ENCODE data around the gene CAMK2G. TPM values are rescaled to one million over a fixed set of nuclear protein-coding genes. Genes with fewer than 3 reads are reported as not detected.
"Not testable (repeated sequence)": the region's sequence is repeated elsewhere in the genome, so short reads cannot be mapped to it uniquely, and the experiment has no call there.

The CAMK2G gene
- total RNA-seq, 1 donor from 2014 or later, result 20.8 TPM

GRCh38 chr10:73890261-73890660 lies 15.9 kb upstream of the CAMK2G start:
- no peaks in the 10 kb centered on the region for H3K9me3 Mint-ChIP-seq (ENCODE audit: low read depth)
- TF ChIP-seq CTCF (IDR thresholded peaks at IDR 0.05; ENCODE audit: unreplicated experiment), result no peak
- DNase-seq (ENCODE audit: low spot score, unreplicated experiment), result no peak
- peaks cover 22% of the 10 kb centered on the region for H3K27me3 Mint-ChIP-seq
- no peaks in the 10 kb centered on the region for H3K36me3 Mint-ChIP-seq (ENCODE audit: insufficient read depth)
- peaks cover 17% of the 10 kb centered on the region for H3K4me1 Mint-ChIP-seq (ENCODE audit: low read depth)
- no peak overlapping the region for H3K27ac Mint-ChIP-seq
- H3K4me3 Mint-ChIP-seq (ENCODE audit: low read depth), result no peak overlapping the region

- H3K9me3 Mint-ChIP-seq (ENCODE audit: low read depth); DNase-seq (ENCODE audit: low spot score, unreplicated experiment); H3K27ac Mint-ChIP-seq; H3K4me3 Mint-ChIP-seq (ENCODE audit: low read depth); H3K36me3 Mint-ChIP-seq (ENCODE audit: insufficient read depth): not testable (repeated sequence)
- H3K27me3 Mint-ChIP-seq, result peaks cover 22% of the 10 kb centered on the region
- peaks cover 17% of the 10 kb centered on the region for H3K4me1 Mint-ChIP-seq (ENCODE audit: low read depth)
Measured at GRCh38 chr10:73889416-73889815, 15.1 kb upstream of the CAMK2G start.

- Mint-ChIP-seq H3K27me3 (peaks cover 22% of the 10 kb centered on the region), H3K27ac (no peak overlapping the region), H3K4me3 (ENCODE audit: low read depth) (no peak overlapping the region), H3K4me1 (ENCODE audit: low read depth) (peaks cover 17% of the 10 kb centered on the region), H3K9me3 (ENCODE audit: low read depth) (no peaks in the 10 kb centered on the region), H3K36me3 (ENCODE audit: insufficient read depth) (no peaks in the 10 kb centered on the region)
- TF ChIP-seq CTCF (IDR thresholded peaks at IDR 0.05; ENCODE audit: unreplicated experiment), result no peak
- no peak for DNase-seq (ENCODE audit: low spot score, unreplicated experiment)
Measured at GRCh38 chr10:73889014-73889413, 14.7 kb upstream of the CAMK2G start.

- Mint-ChIP-seq H3K27ac (no peak overlapping the region), H3K36me3 (ENCODE audit: insufficient read depth) (no peaks in the 10 kb centered on the region), H3K4me1 (ENCODE audit: low read depth) (peaks cover 17% of the 10 kb centered on the region), H3K9me3 (ENCODE audit: low read depth) (no peaks in the 10 kb centered on the region), H3K27me3 (peaks cover 18% of the 10 kb centered on the region), H3K4me3 (ENCODE audit: low read depth) (no peak overlapping the region)
- no peak for DNase-seq (ENCODE audit: low spot score, unreplicated experiment)
- TF ChIP-seq CTCF (IDR thresholded peaks at IDR 0.05; ENCODE audit: unreplicated experiment), result no peak
Measured at GRCh38 chr10:73888514-73888913, 14.2 kb upstream of the CAMK2G start.

GRCh38 chr10:73887294-73888039 lies 13.1 kb upstream of the CAMK2G start:
- TF ChIP-seq CTCF (IDR thresholded peaks at IDR 0.05; ENCODE audit: unreplicated experiment), result no peak
- DNase-seq (ENCODE audit: low spot score, unreplicated experiment), result no peak
- H3K9me3 Mint-ChIP-seq (ENCODE audit: low read depth), result no peaks in the 10 kb centered on the region
- peaks cover 17% of the 10 kb centered on the region for H3K4me1 Mint-ChIP-seq (ENCODE audit: low read depth)
- H3K36me3 Mint-ChIP-seq (ENCODE audit: insufficient read depth), result no peaks in the 10 kb centered on the region
- H3K27me3 Mint-ChIP-seq, result peaks cover 8% of the 10 kb centered on the region
- H3K4me3 Mint-ChIP-seq (ENCODE audit: low read depth), result no peak overlapping the region
- H3K27ac Mint-ChIP-seq, result peak overlapping the region; percentile 4

Data from progenitor cell of endocrine pancreas (in vitro differentiated cells).